ENCODE data around the gene BET1L. TPM values are rescaled to one million over a fixed set of nuclear protein-coding genes. Genes with fewer than 3 reads are reported as not detected.
A peak's percentile ranks its signal among the peaks of the same experiment; 100 is the strongest.

Gene BET1L
- total RNA-seq, 3 donors from 2014 or later (not counting 1 experiment from before 2014, with no cell fraction given) = 32.4 to 44.1 (median 35.8) TPM

DNA sequence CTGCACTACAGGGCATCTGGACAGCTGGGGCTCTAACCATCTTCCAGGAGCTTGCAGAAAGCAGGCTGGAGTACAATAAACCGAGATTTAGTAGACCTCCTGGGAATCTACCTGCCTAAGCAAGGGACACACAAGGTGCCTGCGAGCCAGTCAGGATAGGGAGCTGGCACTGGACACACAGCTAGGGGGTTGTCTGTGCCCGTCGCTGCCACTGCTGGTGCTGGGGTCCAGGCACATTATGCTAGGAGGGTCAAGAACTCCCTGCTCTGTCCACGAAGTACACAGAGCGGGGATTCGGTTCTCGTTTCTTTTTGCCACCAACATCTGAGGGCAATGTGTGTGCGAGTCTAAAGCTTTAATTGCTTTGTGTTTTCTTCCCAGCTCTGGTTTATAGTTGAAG is 4.5 kb upstream of the BET1L start:
- ATAC-seq (no peak), DNase-seq (no peak)
- no peaks in the 10 kb centered on the region for H3K36me3 Mint-ChIP-seq
- peak overlapping the region in 1 of 2 donors; percentile 23 for H3K27ac Mint-ChIP-seq
- no peaks in the 10 kb centered on the region for H3K9me3 Mint-ChIP-seq
- H3K27me3 Mint-ChIP-seq (ENCODE audit: low read depth in 2 of 2) = no peaks in the 10 kb centered on the region
- H3K4me1 Mint-ChIP-seq = peaks cover 17 to 38% of the 10 kb centered on the region in 2 donors
- TF ChIP-seq, protein P1, sequence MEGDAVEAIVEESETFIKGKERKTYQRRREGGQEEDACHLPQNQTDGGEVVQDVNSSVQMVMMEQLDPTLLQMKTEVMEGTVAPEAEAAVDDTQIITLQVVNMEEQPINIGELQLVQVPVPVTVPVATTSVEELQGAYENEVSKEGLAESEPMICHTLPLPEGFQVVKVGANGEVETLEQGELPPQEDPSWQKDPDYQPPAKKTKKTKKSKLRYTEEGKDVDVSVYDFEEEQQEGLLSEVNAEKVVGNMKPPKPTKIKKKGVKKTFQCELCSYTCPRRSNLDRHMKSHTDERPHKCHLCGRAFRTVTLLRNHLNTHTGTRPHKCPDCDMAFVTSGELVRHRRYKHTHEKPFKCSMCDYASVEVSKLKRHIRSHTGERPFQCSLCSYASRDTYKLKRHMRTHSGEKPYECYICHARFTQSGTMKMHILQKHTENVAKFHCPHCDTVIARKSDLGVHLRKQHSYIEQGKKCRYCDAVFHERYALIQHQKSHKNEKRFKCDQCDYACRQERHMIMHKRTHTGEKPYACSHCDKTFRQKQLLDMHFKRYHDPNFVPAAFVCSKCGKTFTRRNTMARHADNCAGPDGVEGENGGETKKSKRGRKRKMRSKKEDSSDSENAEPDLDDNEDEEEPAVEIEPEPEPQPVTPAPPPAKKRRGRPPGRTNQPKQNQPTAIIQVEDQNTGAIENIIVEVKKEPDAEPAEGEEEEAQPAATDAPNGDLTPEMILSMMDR (IDR thresholded peaks at IDR 0.05) = no peak
- intact Hi-C loops (cut with micrococcal nuclease) = no loop called here
- WGBS (ENCODE audit: insufficient coverage) = over 99% methylated on average over 9 of the region's 9 CpGs
- Histone ChIP-seq H3K9me3 (ENCODE audit: control insufficient read depth, insufficient read depth, low read length) (no peaks in the 10 kb centered on the region), H3K27me3 (ENCODE audit: control insufficient read depth, insufficient read depth, low read length) (no peaks in the 10 kb centered on the region), H3K36me3 (ENCODE audit: control insufficient read depth, insufficient read depth, low read length) (peaks cover 64% of the 10 kb centered on the region), H3K27ac (ENCODE audit: low read length) (no peak overlapping the region), H3K4me3 (ENCODE audit: low read length) (no peak overlapping the region), H3K4me1 (ENCODE audit: control insufficient read depth, insufficient read depth, low read length) (peaks cover 27% of the 10 kb centered on the region)
- H3K4me3 Mint-ChIP-seq = peak overlapping the region; percentile 21

DNA sequence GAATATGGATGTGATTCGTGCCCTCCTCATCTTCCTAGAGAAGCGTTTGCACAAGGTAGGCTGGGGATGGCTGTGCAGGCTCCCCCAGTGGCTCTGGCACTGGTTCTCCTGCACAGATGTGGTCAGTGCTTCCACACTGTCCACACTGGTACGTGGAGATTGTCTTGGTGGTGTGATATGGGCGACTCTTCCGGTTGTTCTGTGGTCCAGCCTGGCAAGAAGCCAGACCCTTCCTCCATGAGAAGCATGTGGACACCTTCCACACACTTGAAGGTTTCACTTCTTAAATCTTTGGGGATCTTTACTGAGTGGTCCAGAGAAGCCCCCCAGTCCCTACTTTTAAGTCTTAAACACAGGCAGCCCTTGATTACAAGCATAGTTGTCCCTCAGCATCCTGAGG is 4.1 kb upstream of the BET1L start:
- peaks cover 64% of the 10 kb centered on the region for H3K36me3 ChIP-seq (ENCODE audit: control insufficient read depth, insufficient read depth, low read length)
- 100% methylated on average over 5 of the region's 5 CpGs for WGBS (ENCODE audit: insufficient coverage)
- intact Hi-C loops (cut with micrococcal nuclease) = no loop called here
- H3K4me3 Mint-ChIP-seq = peak overlapping the region; percentile 21
- peak overlapping the region in 1 of 2 donors; percentile 23 for H3K27ac Mint-ChIP-seq
- no peak overlapping the region for H3K27ac ChIP-seq (ENCODE audit: low read length)
- peaks cover 21 to 43% of the 10 kb centered on the region in 2 donors for H3K4me1 Mint-ChIP-seq
- no peaks in the 10 kb centered on the region for H3K27me3 ChIP-seq (ENCODE audit: control insufficient read depth, insufficient read depth, low read length)
- H3K27me3 Mint-ChIP-seq (ENCODE audit: low read depth in 2 of 2) = no peaks in the 10 kb centered on the region
- peaks cover 31% of the 10 kb centered on the region for H3K4me1 ChIP-seq (ENCODE audit: control insufficient read depth, insufficient read depth, low read length)
- DNase-seq = no peak
- no peaks in the 10 kb centered on the region for H3K9me3 ChIP-seq (ENCODE audit: control insufficient read depth, insufficient read depth, low read length)
- no peaks in the 10 kb centered on the region for H3K9me3 Mint-ChIP-seq
- ATAC-seq = no peak
- no peaks in the 10 kb centered on the region for H3K36me3 Mint-ChIP-seq
- TF ChIP-seq, protein P1 (IDR thresholded peaks at IDR 0.05) = no peak
- no peak overlapping the region for H3K4me3 ChIP-seq (ENCODE audit: low read length)

DNA sequence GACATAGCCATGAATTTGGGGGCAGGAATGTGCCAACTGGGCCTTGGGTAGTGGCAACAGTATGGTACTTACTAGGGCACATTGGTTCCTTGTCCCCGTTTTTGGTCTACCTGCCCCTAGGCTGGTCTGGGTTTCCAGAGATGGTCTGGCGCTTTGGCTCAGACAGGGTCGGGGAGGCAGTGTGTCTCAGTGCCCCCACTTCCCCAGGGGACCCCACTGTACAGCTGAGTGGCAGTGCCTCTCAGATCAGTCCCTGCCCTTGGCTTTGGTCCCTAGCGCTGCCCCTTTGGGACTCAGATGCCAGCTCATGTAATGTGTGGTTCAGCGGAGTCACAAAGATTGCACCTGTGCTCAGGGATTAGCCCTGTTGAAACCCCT is 3.6 kb upstream of the BET1L start:
- Histone ChIP-seq H3K4me1 (ENCODE audit: control insufficient read depth, insufficient read depth, low read length) (peaks cover 36% of the 10 kb centered on the region), H3K36me3 (ENCODE audit: control insufficient read depth, insufficient read depth, low read length) (peaks cover 61% of the 10 kb centered on the region), H3K4me3 (ENCODE audit: low read length) (no peak overlapping the region), H3K9me3 (ENCODE audit: control insufficient read depth, insufficient read depth, low read length) (no peaks in the 10 kb centered on the region), H3K27me3 (ENCODE audit: control insufficient read depth, insufficient read depth, low read length) (no peaks in the 10 kb centered on the region), H3K27ac (ENCODE audit: low read length) (no peak overlapping the region)
- H3K4me3 Mint-ChIP-seq = peak overlapping the region; percentile 49
- 96% methylated on average over 5 of the region's 5 CpGs for WGBS (ENCODE audit: insufficient coverage)
- no peak for DNase-seq
- TF ChIP-seq, protein P1 (IDR thresholded peaks at IDR 0.05) = no peak
- H3K27me3 Mint-ChIP-seq (ENCODE audit: low read depth in 2 of 2) = no peaks in the 10 kb centered on the region
- H3K36me3 Mint-ChIP-seq = no peaks in the 10 kb centered on the region
- intact Hi-C loops (cut with micrococcal nuclease) = no loop called here
- peak overlapping the region in 1 of 2 donors; percentile 23 for H3K27ac Mint-ChIP-seq
- H3K4me1 Mint-ChIP-seq = peaks cover 25 to 48% of the 10 kb centered on the region in 2 donors
- ATAC-seq = no peak
- no peaks in the 10 kb centered on the region for H3K9me3 Mint-ChIP-seq

DNA sequence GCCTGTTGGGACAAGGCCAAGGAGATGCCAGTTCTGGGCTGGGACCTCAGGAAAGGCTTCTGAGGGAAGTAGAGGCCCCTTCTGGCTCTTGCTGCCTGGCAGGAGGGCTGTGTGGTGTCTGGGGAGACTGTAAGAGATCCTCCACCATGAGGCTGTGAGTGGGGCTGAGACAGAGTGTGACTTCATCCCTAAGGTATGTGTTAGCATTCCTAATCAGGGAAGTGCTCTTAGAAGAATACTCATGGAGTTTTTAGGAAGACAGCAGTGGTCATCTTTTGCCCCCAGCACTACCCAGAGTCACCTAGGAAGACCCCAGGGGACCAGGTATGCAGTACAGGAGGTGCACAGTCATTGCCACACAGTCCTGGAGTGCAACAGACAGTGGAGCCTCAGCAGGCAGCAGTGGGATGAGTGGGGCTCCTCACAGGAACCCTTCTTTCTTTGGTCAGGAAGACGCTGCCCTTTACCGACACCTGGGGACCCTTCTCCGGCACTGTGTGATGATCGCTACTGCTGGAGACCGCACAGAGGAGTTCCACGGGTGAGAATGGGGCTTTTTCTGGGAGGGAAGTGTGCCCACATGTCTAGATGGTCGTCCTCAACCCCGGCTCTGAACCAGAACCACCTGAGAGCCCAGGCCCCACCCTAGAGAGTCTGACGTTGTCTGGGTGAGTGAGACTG is 3.1 kb upstream of the BET1L start:
- no peaks in the 10 kb centered on the region for H3K36me3 Mint-ChIP-seq
- ATAC-seq (no peak), DNase-seq (no peak)
- H3K27me3 Mint-ChIP-seq (ENCODE audit: low read depth in 2 of 2) = no peaks in the 10 kb centered on the region
- intact Hi-C loops (cut with micrococcal nuclease) = no loop called here
- H3K4me3 Mint-ChIP-seq = peak overlapping the region; percentile 97
- Histone ChIP-seq H3K4me1 (ENCODE audit: control insufficient read depth, insufficient read depth, low read length) (peaks cover 41% of the 10 kb centered on the region), H3K27me3 (ENCODE audit: control insufficient read depth, insufficient read depth, low read length) (no peaks in the 10 kb centered on the region), H3K4me3 (ENCODE audit: low read length) (no peak overlapping the region), H3K27ac (ENCODE audit: low read length) (no peak overlapping the region), H3K9me3 (ENCODE audit: control insufficient read depth, insufficient read depth, low read length) (no peaks in the 10 kb centered on the region), H3K36me3 (ENCODE audit: control insufficient read depth, insufficient read depth, low read length) (peaks cover 59% of the 10 kb centered on the region)
- no peaks in the 10 kb centered on the region for H3K9me3 Mint-ChIP-seq
- TF ChIP-seq, protein P1 (IDR thresholded peaks at IDR 0.05) = no peak
- H3K4me1 Mint-ChIP-seq = peaks cover 25 to 49% of the 10 kb centered on the region in 2 donors
- peak overlapping the region in 1 of 2 donors; percentile 23 for H3K27ac Mint-ChIP-seq
- WGBS (ENCODE audit: insufficient coverage) = 93% methylated on average over 9 of the region's 9 CpGs
